ENCODE results near the gene ACBD6.
A peak's percentile ranks its signal among the peaks of the same experiment; 100 is the strongest.

ACBD6 gene

GRCh38 chr1:180534214-180534613, 31.8 kb upstream of the ACBD6 start:
- H3K9me3 ChIP-seq (ENCODE audit: low read length) = no peaks in the 10 kb centered on the region
- no peaks in the 10 kb centered on the region for H3F3A ChIP-seq (ENCODE audit: insufficient read depth, low read length)
- no peaks in the 10 kb centered on the region for H3K9me2 ChIP-seq (ENCODE audit: low read depth, low read length)
- no peak overlapping the region for H3K27ac ChIP-seq (ENCODE audit: low read depth, low read length, poor library complexity, severe bottlenecking)
- no peak overlapping the region for H3K4me3 ChIP-seq (ENCODE audit: low read depth, low read length, poor library complexity, severe bottlenecking)
- no peaks in the 10 kb centered on the region for H4K20me1 ChIP-seq (ENCODE audit: insufficient read depth, low read length)
- no peak overlapping the region for H3K4me2 ChIP-seq (ENCODE audit: low read length)
- no peaks in the 10 kb centered on the region for H3K36me3 ChIP-seq (ENCODE audit: insufficient read depth, low read length)
- no peaks in the 10 kb centered on the region for H3K79me2 ChIP-seq (ENCODE audit: insufficient read depth, low read length)
- no peaks in the 10 kb centered on the region for H3K4me1 ChIP-seq (ENCODE audit: insufficient read depth, low read length, severe bottlenecking)
- TF ChIP-seq CTCF (IDR thresholded peaks at IDR 0.05; ENCODE audit: low read length) = no peak
- no peak for TF ChIP-seq EZH2 (IDR thresholded peaks at IDR 0.05; ENCODE audit: borderline replicate concordance, low read length)
- no peak overlapping the region for H2AFZ ChIP-seq (ENCODE audit: low read length)
- H3K27me3 ChIP-seq (ENCODE audit: insufficient read depth, low read length) = no peaks in the 10 kb centered on the region
- H3K9ac ChIP-seq (ENCODE audit: low read length) = no peak overlapping the region

- no peak for TF ChIP-seq EZH2 (IDR thresholded peaks at IDR 0.05; ENCODE audit: borderline replicate concordance, low read length)
- peak; percentile 95 for TF ChIP-seq CTCF (IDR thresholded peaks at IDR 0.05; ENCODE audit: low read length)
- no peaks in the 10 kb centered on the region for H3K4me1 ChIP-seq (ENCODE audit: insufficient read depth, low read length, severe bottlenecking)
- H3K4me2 ChIP-seq (ENCODE audit: low read length) = no peak overlapping the region
- no peaks in the 10 kb centered on the region for H3K9me3 ChIP-seq (ENCODE audit: low read length)
- H3K27me3 ChIP-seq (ENCODE audit: insufficient read depth, low read length) = no peaks in the 10 kb centered on the region
- no peak overlapping the region for H3K9ac ChIP-seq (ENCODE audit: low read length)
- no peaks in the 10 kb centered on the region for H3K36me3 ChIP-seq (ENCODE audit: insufficient read depth, low read length)
- H3K9me2 ChIP-seq (ENCODE audit: low read depth, low read length) = no peaks in the 10 kb centered on the region
- H3K4me3 ChIP-seq (ENCODE audit: low read depth, low read length, poor library complexity, severe bottlenecking) = no peak overlapping the region
- no peak overlapping the region for H2AFZ ChIP-seq (ENCODE audit: low read length)
- no peaks in the 10 kb centered on the region for H3K79me2 ChIP-seq (ENCODE audit: insufficient read depth, low read length)
- H3K27ac ChIP-seq (ENCODE audit: low read depth, low read length, poor library complexity, severe bottlenecking) = no peak overlapping the region
- H4K20me1 ChIP-seq (ENCODE audit: insufficient read depth, low read length) = no peaks in the 10 kb centered on the region
- H3F3A ChIP-seq (ENCODE audit: insufficient read depth, low read length) = no peaks in the 10 kb centered on the region
These were observed 31.1 kb upstream of the ACBD6 start for GRCh38 chr1:180533266-180533987.

- Histone ChIP-seq H3K79me2 (ENCODE audit: insufficient read depth, low read length) (no peaks in the 10 kb centered on the region), H3K4me3 (ENCODE audit: low read depth, low read length, poor library complexity, severe bottlenecking) (no peak overlapping the region), H2AFZ (ENCODE audit: low read length) (no peak overlapping the region), H3K27ac (ENCODE audit: low read depth, low read length, poor library complexity, severe bottlenecking) (no peak overlapping the region), H3K4me2 (ENCODE audit: low read length) (no peak overlapping the region), H3K27me3 (ENCODE audit: insufficient read depth, low read length) (no peaks in the 10 kb centered on the region), H3K9me3 (ENCODE audit: low read length) (no peaks in the 10 kb centered on the region), H4K20me1 (ENCODE audit: insufficient read depth, low read length) (no peaks in the 10 kb centered on the region), H3K36me3 (ENCODE audit: insufficient read depth, low read length) (no peaks in the 10 kb centered on the region), H3F3A (ENCODE audit: insufficient read depth, low read length) (no peaks in the 10 kb centered on the region), H3K9ac (ENCODE audit: low read length) (no peak overlapping the region), H3K9me2 (ENCODE audit: low read depth, low read length) (no peaks in the 10 kb centered on the region), H3K4me1 (ENCODE audit: insufficient read depth, low read length, severe bottlenecking) (no peaks in the 10 kb centered on the region)
- TF ChIP-seq CTCF (IDR thresholded peaks at IDR 0.05; ENCODE audit: low read length) = no peak
- TF ChIP-seq EZH2 (IDR thresholded peaks at IDR 0.05; ENCODE audit: borderline replicate concordance, low read length) = no peak
These were observed 30.5 kb upstream of the ACBD6 start for GRCh38 chr1:180532854-180533253.
